HG02610 (cell line): ENCODE measurements around the gene TST.

Experiments
- ATAC-seq: cut with Tn5 transposase; IDR thresholded peaks from one replicate; pipeline ENCODE4 v1.9.1; 2021; ENCODE audit warnings: mild to moderate bottlenecking, moderate library complexity; ENCODE audit not compliant: unreplicated experiment

The TST gene

GRCh38 chr22:37054056-37054395 is 34.8 kb upstream of the TST start:
- ATAC-seq: no peak

- ATAC-seq: no peak
Observed at GRCh38 chr22:37053310-37054055, 34.2 kb upstream of the TST start.

DNA sequence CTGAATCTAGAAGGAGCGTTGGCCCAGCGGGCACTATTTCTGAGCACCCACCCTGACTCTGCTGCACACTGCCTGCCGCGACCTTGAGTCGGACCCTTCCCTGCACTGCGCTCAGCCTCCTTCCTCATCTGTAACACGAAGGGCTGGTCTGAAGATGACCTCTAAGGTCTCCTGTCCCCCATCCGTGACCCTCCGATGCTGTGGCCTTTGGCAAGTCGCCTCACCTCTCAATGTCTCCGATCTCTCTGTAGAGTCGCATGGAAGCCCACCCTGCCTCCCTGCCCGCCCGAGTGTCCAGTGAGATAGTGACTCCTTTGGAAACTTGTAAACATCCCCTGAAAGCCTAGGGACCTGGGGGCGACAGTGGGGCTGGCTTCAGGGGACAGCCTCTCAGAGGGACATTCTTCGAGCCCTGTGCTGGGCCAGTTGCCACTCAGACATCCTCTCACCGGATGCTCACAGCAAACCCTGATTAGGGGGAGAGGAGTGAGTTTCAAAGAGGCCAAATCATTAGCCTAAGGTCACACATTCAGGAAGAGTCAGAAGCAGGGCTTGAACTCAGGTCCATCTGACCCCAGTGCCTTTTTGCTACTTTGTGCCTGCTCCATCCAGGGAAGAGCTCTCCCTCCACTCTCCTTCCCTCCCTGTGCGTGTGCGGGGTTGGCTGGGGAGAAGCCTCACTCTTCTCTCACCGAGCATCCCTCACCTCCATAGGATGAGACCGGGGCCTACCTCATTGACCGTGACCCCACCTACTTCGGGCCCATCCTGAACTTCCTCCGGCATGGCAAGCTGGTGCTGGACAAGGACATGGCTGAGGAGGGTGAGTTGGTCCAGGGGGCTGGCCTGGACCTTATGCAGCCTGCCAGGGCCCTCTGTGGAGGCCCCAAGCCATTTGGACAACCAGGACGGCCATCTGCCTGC is 33.4 kb upstream of the TST start:
- ATAC-seq: no peak

DNA sequence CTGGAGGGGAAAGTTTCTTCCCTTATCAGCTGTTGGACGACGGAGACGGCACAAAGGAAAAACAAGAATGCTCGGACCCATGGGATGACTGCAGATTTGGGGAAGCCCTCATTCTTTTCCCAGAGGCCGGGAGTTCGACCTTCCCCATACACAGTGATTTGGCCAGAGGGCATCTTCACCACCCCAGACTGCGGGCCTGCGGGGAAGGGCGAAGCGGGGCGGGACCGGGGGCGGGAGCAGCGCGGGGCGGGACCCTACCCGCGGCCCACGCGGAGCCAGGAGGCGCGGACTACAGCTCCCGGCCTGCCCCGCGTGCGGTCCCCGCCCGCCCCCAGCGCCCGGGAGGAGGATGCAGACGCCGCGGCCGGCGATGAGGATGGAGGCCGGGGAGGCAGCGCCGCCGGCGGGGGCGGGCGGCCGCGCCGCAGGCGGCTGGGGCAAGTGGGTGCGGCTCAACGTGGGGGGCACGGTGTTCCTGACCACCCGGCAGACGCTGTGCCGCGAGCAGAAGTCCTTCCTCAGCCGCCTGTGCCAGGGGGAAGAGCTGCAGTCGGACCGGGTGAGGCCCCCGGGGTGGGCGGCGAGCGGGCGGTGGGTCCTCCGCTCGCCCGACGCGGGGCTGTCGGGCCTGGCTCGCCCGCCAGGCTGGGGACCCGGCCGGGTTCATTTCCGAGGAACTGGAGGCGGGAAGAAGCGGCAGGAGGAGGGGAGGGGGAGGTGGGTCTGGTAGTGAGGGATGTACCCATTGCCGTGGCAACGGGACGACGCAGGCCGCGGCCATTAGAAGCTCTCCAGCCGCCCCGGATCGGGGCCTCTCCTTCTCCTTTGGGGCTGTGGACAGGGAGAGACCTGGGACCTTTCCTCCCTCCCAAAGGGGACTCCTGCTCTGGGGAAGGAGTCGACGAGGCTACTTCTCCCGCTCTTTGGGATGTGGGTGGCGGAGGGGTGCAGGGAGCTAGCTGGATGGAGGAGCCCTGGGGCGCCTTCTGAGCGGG is 32.4 kb upstream of the TST start, which contains the start of gene KCTD17:
Gene KCTD17, plus strand, starts transcription at position 352 of the 995 bp plus-strand sequence. Its CDS starts 19 bp downstream, at position 371.
- peak; percentile 87 for ATAC-seq

GRCh38 chr22:37050913-37051312 is 31.7 kb upstream of the TST start:
- ATAC-seq: no peak

GRCh38 chr22:37049224-37049623 is 30.0 kb upstream of the TST start:
- ATAC-seq: no peak

DNA sequence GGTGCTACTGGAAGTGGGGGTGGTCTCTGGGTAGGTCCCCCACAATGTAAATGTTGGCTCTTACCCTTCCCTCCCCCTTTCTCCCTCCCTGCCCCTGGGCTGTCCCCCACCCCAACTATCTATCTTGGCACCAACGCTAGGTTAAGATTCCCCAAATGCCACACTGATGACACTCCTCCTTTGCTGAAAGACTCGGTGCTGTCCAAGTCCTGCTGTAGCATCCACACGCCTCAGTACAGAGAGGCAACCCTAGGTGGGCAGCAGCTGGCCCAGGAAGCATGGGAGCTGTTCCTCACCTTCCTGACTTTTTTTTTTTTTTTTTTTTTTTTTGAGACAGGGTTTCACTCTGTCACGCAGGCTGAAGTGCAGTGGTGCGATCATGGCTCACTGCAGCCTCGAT is 28.9 kb upstream of the TST start:
- ATAC-seq: no peak

GRCh38 chr22:37047006-37047405 is 27.8 kb upstream of the TST start:
- no peak for ATAC-seq

DNA sequence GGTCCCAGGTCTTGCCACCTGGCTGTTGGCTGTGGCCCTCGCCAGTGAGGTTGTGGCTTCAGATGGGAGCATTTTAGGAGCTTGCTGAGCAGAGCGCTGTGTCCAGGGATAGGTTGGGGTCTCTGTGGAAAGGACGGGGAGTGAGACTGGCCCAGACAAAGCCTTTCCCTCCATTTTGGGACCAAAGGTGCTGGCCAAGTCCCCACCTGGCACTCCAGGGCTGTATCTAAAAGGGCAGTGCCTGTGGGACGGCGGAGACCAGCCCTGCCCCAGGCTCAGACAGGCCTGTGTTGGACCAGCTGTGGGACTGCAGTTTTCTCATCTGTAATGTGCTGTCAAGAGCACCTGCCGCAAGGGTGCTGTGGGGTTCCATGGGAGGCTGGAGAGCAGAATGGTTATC is 27.3 kb upstream of the TST start:
- no peak for ATAC-seq

DNA sequence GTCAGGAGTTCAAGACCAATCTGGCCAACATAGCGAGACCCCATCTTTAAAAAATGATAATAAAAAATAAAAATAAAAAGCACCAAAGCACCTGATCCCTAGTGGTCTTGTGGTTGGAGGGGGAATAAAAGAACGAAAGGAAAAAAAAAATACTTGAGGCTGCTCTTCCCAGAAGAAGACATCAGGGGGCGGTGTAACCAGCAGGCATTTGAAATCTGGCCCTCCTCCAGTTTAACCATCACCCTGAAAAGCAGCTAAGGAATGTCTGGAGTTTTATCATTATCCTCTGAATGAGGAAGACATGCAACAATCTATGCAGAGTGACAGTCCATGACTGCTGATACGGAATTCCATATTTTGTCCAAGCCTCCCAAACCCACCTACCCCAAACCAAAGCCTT is 26.7 kb upstream of the TST start:
- ATAC-seq: no peak

DNA sequence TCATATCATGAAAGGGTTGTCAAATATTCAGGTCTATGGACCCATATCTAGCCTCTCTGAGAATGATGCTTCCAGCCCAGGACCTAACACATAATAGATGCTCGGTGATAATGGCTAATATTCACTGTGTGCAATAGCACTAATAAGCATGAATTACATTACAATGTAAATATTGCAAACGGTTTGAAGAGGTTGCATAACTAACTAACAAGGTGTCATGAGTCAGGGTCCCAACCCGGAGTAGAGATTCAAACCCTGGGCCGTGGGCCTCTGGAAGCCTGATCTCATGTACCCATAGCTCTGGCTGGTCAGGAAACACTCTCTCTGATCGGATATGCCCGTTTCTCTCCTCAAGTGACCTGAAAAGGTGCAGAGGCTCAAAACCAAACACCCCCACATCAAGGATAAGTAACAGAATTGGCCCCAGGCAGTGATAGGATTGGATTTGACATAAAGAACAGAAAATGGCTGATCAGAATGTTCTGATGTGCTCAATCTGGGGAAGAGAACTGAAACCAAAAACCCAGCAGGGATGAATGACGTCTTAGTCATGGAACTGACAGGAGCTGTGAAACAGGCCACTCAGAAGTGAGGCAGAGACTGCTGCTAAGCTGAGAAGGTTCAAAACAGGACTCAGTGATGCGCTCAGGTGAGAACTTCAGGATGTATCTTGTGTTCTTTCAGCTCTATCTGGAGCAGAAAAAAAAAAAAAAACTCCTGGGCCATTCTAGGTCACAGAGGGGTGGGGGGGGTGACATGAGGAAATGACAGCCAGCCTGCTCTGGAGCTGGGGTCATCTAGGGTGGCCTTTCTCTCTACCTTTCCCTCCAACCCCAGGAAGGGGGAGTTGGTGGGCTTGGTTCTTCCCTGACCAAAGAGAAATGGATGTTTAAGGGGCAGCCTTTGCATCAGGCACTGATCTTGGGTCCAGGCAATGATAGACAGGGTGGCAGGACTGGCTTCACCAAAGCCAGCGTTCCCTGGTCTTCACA is 25.7 kb upstream of the TST start:
- no peak for ATAC-seq

- ATAC-seq: peak; percentile 67
Observed at GRCh38 chr22:37043828-37044538, 24.7 kb upstream of the TST start.

DNA sequence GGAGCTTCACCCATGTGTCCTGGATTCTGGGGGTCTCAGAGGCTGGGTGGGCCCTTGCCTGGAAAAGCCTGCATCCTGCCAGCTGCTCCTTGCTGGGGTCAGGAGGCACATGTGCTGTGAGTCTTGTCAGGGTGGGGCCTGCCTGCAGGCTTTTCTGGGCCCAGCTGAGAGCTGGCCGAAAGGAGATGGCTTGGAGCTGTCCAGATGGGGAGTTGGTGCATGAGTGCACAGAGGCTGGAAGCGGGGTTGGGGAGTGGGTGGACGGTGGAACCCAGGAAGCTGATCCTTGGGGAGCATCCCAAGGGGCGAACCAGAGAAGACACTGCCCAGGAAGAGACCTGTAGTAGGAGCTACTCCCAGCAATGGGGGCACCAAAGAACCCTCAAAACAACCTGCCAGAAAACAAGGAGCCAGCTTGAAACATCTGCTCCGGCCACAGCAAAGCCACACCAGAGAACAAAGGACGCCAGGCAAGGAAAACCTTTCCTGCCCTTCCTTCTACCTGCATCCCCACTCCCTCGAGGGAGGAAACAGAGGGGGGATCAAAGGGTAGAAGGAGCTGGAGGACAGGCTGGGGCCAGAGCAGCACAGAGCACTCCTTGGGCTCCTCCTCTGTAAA is 24.1 kb upstream of the TST start:
- no peak for ATAC-seq

DNA sequence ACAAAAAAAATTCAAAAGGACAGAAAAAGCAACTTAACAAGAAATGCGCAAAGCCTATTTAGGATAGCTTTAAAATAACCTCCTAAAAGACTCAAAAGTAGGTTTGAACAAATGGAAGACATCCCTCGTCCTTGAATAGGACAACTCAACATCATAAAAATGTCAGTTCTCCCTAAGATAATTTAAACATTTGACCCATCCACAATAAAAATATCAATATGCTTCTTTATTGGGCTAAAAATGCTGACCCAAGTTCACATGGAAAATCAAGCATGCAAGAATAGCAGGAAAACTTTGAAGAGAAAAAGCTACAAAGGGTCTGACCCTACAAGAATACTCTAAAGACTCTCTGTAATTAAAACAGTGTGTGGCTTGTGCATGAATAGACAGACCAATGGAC is 20.2 kb upstream of the TST start:
- ATAC-seq: no peak

DNA sequence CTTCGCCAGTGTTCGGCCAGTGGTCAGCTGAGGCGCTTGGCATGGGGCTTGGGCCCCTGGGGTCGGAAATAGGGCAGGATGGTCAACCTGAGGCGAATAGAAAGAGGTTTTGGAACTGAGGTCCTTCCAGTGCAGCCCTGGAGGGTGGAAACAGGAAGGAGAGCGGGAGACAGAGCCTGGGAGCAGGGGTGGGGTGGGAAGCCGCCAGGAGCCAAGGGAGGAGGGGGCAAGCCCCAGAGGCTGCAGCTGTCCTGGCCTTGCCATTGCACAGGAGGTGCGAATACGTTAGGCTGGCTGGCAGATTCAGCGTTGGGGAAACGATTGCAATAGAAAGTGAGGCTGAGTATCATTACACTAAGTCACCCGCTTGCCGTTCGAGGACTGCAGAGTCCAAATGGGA is 18.4 kb upstream of the TST start:
- no peak for ATAC-seq

DNA sequence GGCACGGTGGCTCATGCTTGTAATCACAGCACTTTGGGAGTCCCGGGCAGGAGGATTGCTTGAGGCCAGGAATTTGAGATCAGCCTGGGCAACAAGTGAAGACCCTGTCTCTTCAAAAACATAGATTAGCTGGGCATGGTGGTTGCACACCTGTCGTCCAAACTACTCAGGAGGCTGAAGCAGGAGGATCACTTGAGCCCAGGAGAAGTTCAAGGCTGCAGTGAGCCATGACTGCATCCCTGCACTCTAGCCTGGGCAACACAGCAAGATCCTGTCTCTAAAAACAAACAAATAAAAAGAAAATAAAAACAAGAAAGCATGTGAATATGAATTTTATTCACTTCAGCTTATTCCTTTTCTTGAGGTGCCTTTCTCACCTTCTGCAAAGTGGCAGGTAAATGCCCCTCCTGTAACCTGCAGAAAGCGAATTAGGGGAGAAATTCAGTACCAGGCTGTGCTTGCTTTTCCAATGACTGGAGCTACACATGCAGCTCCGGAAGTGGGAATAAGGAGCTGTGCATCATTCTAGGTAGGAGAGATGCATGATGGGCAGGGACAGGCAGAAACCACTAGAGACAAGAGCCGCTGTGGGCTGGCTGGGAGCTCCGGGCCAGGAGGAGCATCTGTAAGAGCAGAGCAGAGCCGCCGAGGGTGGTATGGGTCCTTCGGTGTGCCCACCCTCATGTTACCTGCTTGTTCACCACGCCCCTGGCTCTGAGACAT is 17.6 kb upstream of the TST start:
- ATAC-seq: no peak

DNA sequence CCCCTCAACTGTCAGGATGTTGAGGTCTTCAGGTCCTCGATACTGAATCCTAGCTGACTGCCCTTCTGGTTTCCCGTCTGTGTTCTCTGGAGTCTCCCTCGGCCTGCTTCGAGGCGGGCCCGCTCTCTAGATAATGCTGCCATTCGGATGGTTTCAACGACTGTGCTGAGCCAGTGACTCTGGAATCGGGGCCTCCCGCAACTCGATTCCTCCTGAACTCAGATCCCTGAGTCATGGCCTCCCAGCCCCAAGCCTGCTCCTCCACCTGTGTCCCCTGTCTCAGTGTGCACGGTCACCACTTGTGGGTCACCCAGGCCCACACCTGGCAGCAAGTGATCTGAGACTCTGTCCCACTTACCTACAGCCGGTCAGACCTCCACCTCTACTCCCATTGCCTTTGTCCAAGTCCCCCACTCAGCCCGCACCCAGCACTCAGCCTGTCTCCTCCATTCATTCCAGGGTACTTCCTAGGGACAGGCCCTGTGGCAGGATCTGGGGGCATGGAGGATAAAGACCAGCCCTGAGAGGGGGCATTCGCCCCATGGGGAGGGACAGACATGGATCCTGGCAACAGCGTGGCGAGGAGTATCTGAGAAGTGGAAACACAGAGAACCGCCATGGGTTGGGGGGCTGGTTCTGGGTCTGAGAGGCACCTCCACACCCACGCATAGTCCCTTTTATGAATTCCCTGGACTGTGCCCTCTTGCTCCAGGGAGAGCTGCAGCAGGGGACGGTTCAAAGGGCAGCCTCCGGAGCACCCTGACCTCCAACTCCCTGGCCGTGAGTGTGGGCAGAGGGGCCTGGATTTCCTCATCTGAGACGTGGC is 14.6 kb upstream of the TST start:
- no peak for ATAC-seq
